Tibial nerve (tissue), 4 donors: ENCODE results near the gene TSHZ3.

Source experiments
- EP300 ChIP-seq, 2 donors: sonication (generic); formaldehyde crosslinking; IDR thresholded peaks; one replicate each; pipeline ENCODE4 v1.6.1; 2017; ENCODE audit warnings: antibody characterized with exemption in 2 of 2, mild to moderate bottlenecking in 1 of 2
- POLR2A ChIP-seq, 2 donors: fragments of 450-650 bp; IDR thresholded peaks; one replicate each; pipeline ENCODE4 v1.6.1; 2017; ENCODE audit warnings: antibody characterized with exemption in 2 of 2, mild to moderate bottlenecking in 2 of 2, moderate library complexity in 2 of 2
- TF ChIP-seq, protein P1 (sequence below), 5 experiments: fragments of 200-600 bp in 3 of 5; fragments of 450-650 bp in 2 of 5; sonication (generic) in 3 of 5; IDR thresholded peaks; one replicate each; pipeline ENCODE4 v1.5.1; 2016 to 2019; ENCODE audit warnings: antibody characterized with exemption in 5 of 5, mild to moderate bottlenecking in 3 of 5, moderate library complexity in 2 of 5

DNA sequence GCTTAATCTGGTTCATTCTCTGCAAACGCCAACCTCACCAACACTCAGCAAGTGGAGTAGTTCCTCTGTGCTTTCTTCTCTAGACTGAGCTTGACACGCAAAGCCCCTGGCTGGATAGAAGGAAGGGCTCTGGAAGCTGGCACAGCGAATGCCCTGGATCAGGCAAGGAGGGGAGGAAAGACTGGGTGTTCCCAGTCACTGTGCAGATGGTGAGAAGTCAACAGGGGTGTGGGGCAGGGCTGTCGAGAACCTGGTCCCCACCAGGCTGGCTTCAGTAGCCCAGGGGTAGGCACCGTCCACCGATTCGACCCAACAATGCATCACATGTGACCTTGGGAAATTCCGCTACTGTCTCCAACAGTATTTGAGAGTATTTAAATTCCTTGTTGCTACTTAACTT is 65.5 kb downstream of the TSHZ3 start:
- TF ChIP-seq, protein P1, sequence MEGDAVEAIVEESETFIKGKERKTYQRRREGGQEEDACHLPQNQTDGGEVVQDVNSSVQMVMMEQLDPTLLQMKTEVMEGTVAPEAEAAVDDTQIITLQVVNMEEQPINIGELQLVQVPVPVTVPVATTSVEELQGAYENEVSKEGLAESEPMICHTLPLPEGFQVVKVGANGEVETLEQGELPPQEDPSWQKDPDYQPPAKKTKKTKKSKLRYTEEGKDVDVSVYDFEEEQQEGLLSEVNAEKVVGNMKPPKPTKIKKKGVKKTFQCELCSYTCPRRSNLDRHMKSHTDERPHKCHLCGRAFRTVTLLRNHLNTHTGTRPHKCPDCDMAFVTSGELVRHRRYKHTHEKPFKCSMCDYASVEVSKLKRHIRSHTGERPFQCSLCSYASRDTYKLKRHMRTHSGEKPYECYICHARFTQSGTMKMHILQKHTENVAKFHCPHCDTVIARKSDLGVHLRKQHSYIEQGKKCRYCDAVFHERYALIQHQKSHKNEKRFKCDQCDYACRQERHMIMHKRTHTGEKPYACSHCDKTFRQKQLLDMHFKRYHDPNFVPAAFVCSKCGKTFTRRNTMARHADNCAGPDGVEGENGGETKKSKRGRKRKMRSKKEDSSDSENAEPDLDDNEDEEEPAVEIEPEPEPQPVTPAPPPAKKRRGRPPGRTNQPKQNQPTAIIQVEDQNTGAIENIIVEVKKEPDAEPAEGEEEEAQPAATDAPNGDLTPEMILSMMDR (IDR thresholded peaks at IDR 0.05) = no peak
- no peak for TF ChIP-seq POLR2A (IDR thresholded peaks at IDR 0.05)
- no peak for TF ChIP-seq EP300 (IDR thresholded peaks at IDR 0.05)
